ENCODE results near the gene GPR160. TPM values are rescaled to one million over a fixed set of nuclear protein-coding genes. Genes with fewer than 3 reads are reported as not detected.
"Not testable (repeated sequence)": the region's sequence is repeated elsewhere in the genome, so short reads cannot be mapped to it uniquely, and the experiment has no call there.

Gene GPR160
- 0.54 TPM for total RNA-seq
- long read RNA-seq: 0 reads

- intact Hi-C loops (cut with DNase I): no loop called here
- ATAC-seq (ENCODE audit: poor library complexity) (peak; percentile 86), DNase-seq (peak; percentile 88)
These were observed at the start of gene GPR160 for GRCh38 chr3:170037463-170038433. Gene GPR160, plus strand, starts transcription at chr3:170037995. Its CDS starts 45,978 bp downstream, at chr3:170083973.

- ATAC-seq (ENCODE audit: poor library complexity): no peak
- no peak for DNase-seq
- intact Hi-C loops (cut with DNase I): no loop called here
These were observed 47.4 kb upstream of the GPR160 start for GRCh38 chr3:169990431-169990830.

- peak; percentile 79 for ATAC-seq (ENCODE audit: poor library complexity)
- intact Hi-C loops (cut with DNase I): no loop called here
- no peak for DNase-seq
These were observed 45.6 kb upstream of the GPR160 start for GRCh38 chr3:169992156-169992555.

GRCh38 chr3:169992781-169993180 is 45.0 kb upstream of the GPR160 start:
- DNase-seq (no peak), ATAC-seq (ENCODE audit: poor library complexity) (no peak)
- intact Hi-C loops (cut with DNase I): no loop called here

GRCh38 chr3:169993761-169994160 is 44.0 kb upstream of the GPR160 start:
- ATAC-seq (ENCODE audit: poor library complexity) (no peak), DNase-seq (no peak)
- intact Hi-C loops (cut with DNase I): no loop called here

- intact Hi-C loops (cut with DNase I): no loop called here
- ATAC-seq (ENCODE audit: poor library complexity) (no peak), DNase-seq (no peak)
These were observed 41.7 kb upstream of the GPR160 start for GRCh38 chr3:169996063-169996462.

- ATAC-seq (ENCODE audit: poor library complexity) (no peak), DNase-seq (no peak)
- intact Hi-C loops (cut with DNase I): no loop called here
These were observed 39.1 kb upstream of the GPR160 start for GRCh38 chr3:169998668-169999131.

- intact Hi-C loops (cut with DNase I): no loop called here
- ATAC-seq (ENCODE audit: poor library complexity) (no peak), DNase-seq (no peak)
These were observed 38.4 kb upstream of the GPR160 start for GRCh38 chr3:169999433-169999832.

- intact Hi-C loops (cut with DNase I): no loop called here
- ATAC-seq (ENCODE audit: poor library complexity): no peak
- DNase-seq: no peak
These were observed 37.7 kb upstream of the GPR160 start for GRCh38 chr3:170000051-170000450.

GRCh38 chr3:170002231-170002630 is 35.6 kb upstream of the GPR160 start:
- DNase-seq: no peak
- intact Hi-C loops (cut with DNase I): no loop called here
- no peak for ATAC-seq (ENCODE audit: poor library complexity)

GRCh38 chr3:170002879-170003278 is 34.9 kb upstream of the GPR160 start:
- ATAC-seq (ENCODE audit: poor library complexity): no peak
- intact Hi-C loops (cut with DNase I): no loop called here
- DNase-seq: no peak

- intact Hi-C loops (cut with DNase I): no loop called here
- no peak for DNase-seq
- ATAC-seq (ENCODE audit: poor library complexity): no peak
These were observed 33.9 kb upstream of the GPR160 start for GRCh38 chr3:170003881-170004356.

- intact Hi-C loops (cut with DNase I): no loop called here
- DNase-seq: no peak
- ATAC-seq (ENCODE audit: poor library complexity): peak; percentile 31
These were observed 30.6 kb upstream of the GPR160 start for GRCh38 chr3:170007031-170007663.

- no peak for ATAC-seq (ENCODE audit: poor library complexity)
- no peak for DNase-seq
- intact Hi-C loops (cut with DNase I): no loop called here
These were observed 27.3 kb upstream of the GPR160 start for GRCh38 chr3:170010498-170010897.

- DNase-seq (no peak), ATAC-seq (ENCODE audit: poor library complexity) (no peak)
- intact Hi-C loops (cut with DNase I): no loop called here
These were observed 25.0 kb upstream of the GPR160 start for GRCh38 chr3:170012683-170013400.

- ATAC-seq (ENCODE audit: poor library complexity) (no peak), DNase-seq (no peak)
- intact Hi-C loops (cut with DNase I): no loop called here
These were observed 21.7 kb upstream of the GPR160 start for GRCh38 chr3:170016057-170016456.

GRCh38 chr3:170019306-170019705 is 18.5 kb upstream of the GPR160 start:
- ATAC-seq (ENCODE audit: poor library complexity); intact Hi-C loops (cut with DNase I); DNase-seq: not testable (repeated sequence)

- ATAC-seq (ENCODE audit: poor library complexity) (no peak), DNase-seq (no peak)
- intact Hi-C loops (cut with DNase I): no loop called here
These were observed 16.7 kb upstream of the GPR160 start for GRCh38 chr3:170021083-170021482.

- ATAC-seq (ENCODE audit: poor library complexity) (no peak), DNase-seq (no peak)
- intact Hi-C loops (cut with DNase I): no loop called here
These were observed 15.5 kb upstream of the GPR160 start for GRCh38 chr3:170022336-170022735.

All from Right ventricle myocardium superior (tissue), 1 donor.